Measurements from ENCODE around the gene LIN9.

DNA sequence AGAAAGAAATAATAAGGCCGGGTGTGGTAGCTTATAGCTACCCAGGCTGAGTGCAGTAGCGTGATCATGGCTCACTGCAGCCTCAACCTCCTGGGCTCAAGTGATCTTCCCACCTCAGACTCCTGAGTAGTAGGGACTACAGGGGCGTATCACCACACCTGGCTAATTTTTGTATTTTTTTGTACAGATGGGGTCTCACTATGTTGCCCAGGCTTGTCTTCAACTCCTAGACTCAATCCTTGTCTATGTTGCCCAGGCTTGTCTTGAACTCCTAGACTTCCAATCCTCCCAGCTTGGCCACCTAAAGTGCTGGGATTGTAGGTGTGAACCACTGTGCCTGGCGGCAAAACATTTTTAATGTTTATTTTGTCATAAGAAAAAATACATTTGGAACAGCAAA is 55.0 kb downstream of the LIN9 start:
- TF ChIP-seq POLR2A (IDR thresholded peaks at IDR 0.05) (no peak), EP300 (IDR thresholded peaks at IDR 0.05) (no peak), POLR2AphosphoS5 (IDR thresholded peaks at IDR 0.05) (no peak)
- TF ChIP-seq, protein P1, sequence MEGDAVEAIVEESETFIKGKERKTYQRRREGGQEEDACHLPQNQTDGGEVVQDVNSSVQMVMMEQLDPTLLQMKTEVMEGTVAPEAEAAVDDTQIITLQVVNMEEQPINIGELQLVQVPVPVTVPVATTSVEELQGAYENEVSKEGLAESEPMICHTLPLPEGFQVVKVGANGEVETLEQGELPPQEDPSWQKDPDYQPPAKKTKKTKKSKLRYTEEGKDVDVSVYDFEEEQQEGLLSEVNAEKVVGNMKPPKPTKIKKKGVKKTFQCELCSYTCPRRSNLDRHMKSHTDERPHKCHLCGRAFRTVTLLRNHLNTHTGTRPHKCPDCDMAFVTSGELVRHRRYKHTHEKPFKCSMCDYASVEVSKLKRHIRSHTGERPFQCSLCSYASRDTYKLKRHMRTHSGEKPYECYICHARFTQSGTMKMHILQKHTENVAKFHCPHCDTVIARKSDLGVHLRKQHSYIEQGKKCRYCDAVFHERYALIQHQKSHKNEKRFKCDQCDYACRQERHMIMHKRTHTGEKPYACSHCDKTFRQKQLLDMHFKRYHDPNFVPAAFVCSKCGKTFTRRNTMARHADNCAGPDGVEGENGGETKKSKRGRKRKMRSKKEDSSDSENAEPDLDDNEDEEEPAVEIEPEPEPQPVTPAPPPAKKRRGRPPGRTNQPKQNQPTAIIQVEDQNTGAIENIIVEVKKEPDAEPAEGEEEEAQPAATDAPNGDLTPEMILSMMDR (IDR thresholded peaks at IDR 0.05), result no peak

Measured in suprapubic skin (tissue), 4 donors.